ENCODE results near the gene VAMP1.
"Not testable (repeated sequence)": the region's sequence is repeated elsewhere in the genome, so short reads cannot be mapped to it uniquely, and the experiment has no call there.

The VAMP1 gene

DNA sequence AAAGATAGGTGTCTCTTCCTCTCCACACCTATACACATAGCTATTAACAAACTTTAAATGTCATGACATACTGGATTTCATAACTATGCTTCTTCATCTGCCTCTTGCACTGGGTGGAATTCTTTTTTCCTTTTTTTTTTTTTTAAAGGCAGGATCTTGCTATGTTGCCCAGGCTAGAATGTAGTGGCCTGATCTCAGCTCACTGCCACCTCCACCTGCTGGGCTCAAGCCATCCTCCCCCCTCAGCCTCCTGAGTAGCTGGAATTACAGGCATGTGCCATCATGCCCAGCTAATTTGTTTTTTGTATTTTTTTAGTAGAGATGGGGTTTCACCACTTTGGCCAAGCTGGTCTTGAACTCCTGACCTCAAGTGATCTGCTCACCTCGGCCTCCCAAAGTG is 17.8 kb upstream of the VAMP1 start:
- no peak for DNase-seq (ENCODE audit: low read depth)
- H3K4me3 ChIP-seq (ENCODE audit: low read depth, low read length): no peak overlapping the region
- TF ChIP-seq, protein P1, sequence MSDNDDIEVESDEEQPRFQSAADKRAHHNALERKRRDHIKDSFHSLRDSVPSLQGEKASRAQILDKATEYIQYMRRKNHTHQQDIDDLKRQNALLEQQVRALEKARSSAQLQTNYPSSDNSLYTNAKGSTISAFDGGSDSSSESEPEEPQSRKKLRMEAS (IDR thresholded peaks at IDR 0.05; ENCODE audit: low read depth, low read length): no peak
- TF ChIP-seq, protein P2, sequence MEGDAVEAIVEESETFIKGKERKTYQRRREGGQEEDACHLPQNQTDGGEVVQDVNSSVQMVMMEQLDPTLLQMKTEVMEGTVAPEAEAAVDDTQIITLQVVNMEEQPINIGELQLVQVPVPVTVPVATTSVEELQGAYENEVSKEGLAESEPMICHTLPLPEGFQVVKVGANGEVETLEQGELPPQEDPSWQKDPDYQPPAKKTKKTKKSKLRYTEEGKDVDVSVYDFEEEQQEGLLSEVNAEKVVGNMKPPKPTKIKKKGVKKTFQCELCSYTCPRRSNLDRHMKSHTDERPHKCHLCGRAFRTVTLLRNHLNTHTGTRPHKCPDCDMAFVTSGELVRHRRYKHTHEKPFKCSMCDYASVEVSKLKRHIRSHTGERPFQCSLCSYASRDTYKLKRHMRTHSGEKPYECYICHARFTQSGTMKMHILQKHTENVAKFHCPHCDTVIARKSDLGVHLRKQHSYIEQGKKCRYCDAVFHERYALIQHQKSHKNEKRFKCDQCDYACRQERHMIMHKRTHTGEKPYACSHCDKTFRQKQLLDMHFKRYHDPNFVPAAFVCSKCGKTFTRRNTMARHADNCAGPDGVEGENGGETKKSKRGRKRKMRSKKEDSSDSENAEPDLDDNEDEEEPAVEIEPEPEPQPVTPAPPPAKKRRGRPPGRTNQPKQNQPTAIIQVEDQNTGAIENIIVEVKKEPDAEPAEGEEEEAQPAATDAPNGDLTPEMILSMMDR (IDR thresholded peaks at IDR 0.05; ENCODE audit: low read depth, low read length): no peak
- no peak for TF ChIP-seq MYC (IDR thresholded peaks at IDR 0.05; ENCODE audit: low read depth, low read length)
- TF ChIP-seq POLR2A (IDR thresholded peaks at IDR 0.05; ENCODE audit: extremely low read depth, insufficient read length): no peak

DNA sequence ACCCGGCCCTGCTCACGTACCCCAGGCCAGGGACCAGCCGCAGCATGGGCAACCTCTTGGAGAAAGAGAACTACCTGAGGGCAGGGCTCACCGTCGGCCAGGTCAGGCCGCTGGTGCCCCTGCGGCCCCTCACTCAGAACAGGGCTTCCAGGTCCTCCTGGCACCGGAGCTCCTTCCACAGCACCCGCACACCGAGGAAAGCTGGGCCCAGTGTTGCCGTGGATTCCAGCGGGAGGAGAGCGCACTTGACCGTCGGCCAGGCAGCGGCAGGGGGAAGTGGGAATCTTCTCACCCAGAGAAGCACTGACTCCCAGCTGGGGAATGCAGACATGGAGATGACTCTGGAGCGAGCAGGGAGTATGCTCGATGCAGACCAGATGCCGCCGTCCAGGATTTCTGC is 7.9 kb upstream of the VAMP1 start:
- no peak overlapping the region for H3K4me3 ChIP-seq (ENCODE audit: low read depth, low read length)
- TF ChIP-seq POLR2A (IDR thresholded peaks at IDR 0.05; ENCODE audit: extremely low read depth, insufficient read length) (no peak), MYC (IDR thresholded peaks at IDR 0.05; ENCODE audit: low read depth, low read length) (no peak)
- TF ChIP-seq, protein P1 (IDR thresholded peaks at IDR 0.05; ENCODE audit: low read depth, low read length): no peak
- TF ChIP-seq, protein P2 (IDR thresholded peaks at IDR 0.05; ENCODE audit: low read depth, low read length): no peak
- no peak for DNase-seq (ENCODE audit: low read depth)

DNA sequence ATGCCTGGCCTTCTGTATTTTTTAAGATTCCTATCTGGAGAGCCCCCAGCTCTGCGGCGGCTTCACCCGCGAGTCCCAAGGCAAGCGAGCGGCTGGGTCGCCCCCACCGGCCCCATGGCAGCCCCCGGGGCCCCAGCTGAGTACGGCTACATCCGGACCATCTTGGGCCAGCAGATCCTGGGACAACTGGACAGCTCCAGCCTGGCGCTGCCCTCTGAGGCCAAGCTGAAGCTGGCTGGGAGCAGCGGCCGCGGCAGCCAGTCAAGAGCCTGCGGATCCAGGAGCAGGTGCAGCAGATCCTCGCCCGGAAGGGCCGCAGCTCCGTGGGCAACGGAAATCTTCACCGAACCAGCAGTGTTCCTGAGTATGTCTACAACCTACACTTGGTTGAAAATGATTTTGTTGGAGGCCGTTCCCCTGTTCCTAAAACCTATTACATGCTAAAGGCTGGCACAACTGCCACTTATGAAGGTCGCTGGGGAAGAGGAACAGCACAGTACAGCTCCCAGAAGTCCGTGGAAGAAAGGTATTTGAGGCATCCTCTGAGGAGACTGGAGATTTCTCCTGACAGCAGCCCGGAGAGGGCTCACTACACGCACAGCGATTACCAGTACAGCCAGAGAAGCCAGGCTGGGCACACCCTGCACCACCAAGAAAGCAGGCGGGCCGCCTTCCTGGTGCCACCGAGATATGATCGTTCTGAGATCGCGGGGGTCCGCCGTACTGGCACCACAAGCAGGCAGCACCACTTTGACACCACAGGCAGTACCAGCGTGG is 7.3 kb upstream of the VAMP1 start:
- DNase-seq (ENCODE audit: low read depth); H3K4me3 ChIP-seq (ENCODE audit: low read depth, low read length): not testable (repeated sequence)

DNA sequence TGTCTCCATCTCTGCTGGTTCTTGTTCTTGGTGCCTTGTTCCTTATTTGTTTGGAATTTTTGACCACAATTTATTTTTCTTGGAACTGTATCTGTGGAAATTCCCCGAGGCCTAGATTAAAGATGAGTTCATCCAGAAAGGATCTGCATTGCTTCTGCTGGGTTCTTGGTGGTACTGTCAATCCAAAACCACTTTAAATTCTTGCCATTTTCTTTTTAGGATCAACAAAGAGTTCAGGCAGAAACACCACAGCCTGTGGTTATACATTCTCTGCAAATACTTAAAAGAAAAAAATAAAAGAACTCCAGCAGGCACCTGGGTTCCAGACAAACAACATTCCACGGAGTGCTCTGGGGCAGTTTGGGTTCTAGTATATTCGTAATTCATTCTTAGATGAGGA is 6.0 kb upstream of the VAMP1 start:
- TF ChIP-seq POLR2A (IDR thresholded peaks at IDR 0.05; ENCODE audit: extremely low read depth, insufficient read length): no peak
- TF ChIP-seq, protein P1 (IDR thresholded peaks at IDR 0.05; ENCODE audit: low read depth, low read length): no peak
- TF ChIP-seq, protein P2 (IDR thresholded peaks at IDR 0.05; ENCODE audit: low read depth, low read length): no peak
- TF ChIP-seq MYC (IDR thresholded peaks at IDR 0.05; ENCODE audit: low read depth, low read length): no peak
- no peak overlapping the region for H3K4me3 ChIP-seq (ENCODE audit: low read depth, low read length)
- no peak for DNase-seq (ENCODE audit: low read depth)

DNA sequence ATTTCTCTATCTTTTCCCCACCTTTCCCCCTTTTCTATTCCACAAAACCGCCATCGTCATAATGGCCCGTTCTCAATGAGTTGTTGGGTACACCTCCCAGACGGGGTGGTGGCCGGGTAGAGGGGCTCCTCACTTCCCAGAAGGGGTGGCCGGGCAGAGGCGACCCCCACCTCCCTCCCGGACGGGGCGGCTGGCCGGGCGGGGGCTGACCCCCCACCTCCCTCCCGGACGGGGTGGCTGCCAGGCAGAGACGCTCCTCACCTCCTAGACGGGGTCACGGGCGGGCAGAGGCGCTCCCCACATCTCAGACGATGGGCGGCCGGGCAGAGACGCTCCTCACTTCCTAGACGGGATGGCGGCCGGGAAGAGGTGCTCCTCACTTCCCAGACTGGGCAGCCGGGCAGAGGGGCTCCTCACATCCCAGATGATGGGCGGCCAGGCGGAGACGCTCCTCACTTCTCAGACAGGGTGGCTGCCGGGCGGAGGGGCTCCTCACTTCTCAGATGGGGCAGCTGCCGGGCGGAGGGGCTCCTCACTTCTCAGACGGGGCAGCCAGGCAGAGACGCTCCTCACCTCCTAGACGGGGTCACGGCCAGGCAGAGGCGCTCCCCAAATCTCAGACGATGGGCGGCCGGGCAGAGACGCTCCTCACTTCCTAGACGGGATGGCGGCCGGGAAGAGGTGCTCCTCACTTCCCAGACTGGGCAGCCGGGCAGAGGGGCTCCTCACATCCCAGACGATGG is 4.9 kb upstream of the VAMP1 start:
- H3K4me3 ChIP-seq (ENCODE audit: low read depth, low read length); DNase-seq (ENCODE audit: low read depth): not testable (repeated sequence)

DNA sequence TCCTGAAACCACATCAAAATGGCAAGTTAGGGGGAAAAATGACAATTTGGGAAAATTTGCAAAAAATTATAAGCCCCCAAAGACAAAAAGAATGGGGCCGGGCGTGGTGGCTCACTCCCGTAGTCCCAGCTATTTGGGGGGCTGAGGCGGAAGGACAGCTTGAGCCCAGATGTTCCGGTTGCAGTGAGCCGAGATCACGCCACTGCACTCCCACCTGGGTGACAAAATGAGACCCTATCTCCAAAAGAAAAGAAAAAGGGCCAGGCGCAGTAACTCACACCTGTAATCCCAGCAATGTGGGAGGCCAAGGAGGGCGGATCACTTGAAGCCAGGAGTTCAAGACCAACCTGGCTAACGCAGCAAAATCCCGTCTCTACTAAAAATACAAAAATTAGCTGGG is 2.0 kb upstream of the VAMP1 start:
- H3K4me3 ChIP-seq (ENCODE audit: low read depth, low read length): no peak overlapping the region
- TF ChIP-seq MYC (IDR thresholded peaks at IDR 0.05; ENCODE audit: low read depth, low read length): no peak
- TF ChIP-seq, protein P2 (IDR thresholded peaks at IDR 0.05; ENCODE audit: low read depth, low read length): no peak
- TF ChIP-seq, protein P1 (IDR thresholded peaks at IDR 0.05; ENCODE audit: low read depth, low read length): no peak
- TF ChIP-seq POLR2A (IDR thresholded peaks at IDR 0.05; ENCODE audit: extremely low read depth, insufficient read length): no peak
- DNase-seq (ENCODE audit: low read depth): no peak
